Trophoblast cell (in vitro differentiated cells and primary cell): ENCODE measurements around the gene RELA.

Experiments used
- DNase-seq, 2 donors: peaks; one replicate each; pipeline ENCODE4 v3.0.0-alpha.2; 2016
- H2AFZ ChIP-seq: 2 replicates; pipeline ENCODE4 v1.6.1; 2013; ENCODE audit warnings: low read length, moderate library complexity, mild to moderate bottlenecking; ENCODE audit not compliant: insufficient read depth, poor library complexity
- H2AK5ac ChIP-seq: 2 replicates; pipeline ENCODE4 v1.6.1; 2013; ENCODE audit warnings: mild to moderate bottlenecking, low read length
- H2BK120ac ChIP-seq: 2 replicates; pipeline ENCODE4 v1.6.1; 2013; ENCODE audit warnings: low read length, mild to moderate bottlenecking, moderate library complexity; ENCODE audit not compliant: insufficient read depth, poor library complexity
- H2BK12ac ChIP-seq: 2 replicates; pipeline ENCODE4 v1.6.1; 2013; ENCODE audit warnings: mild to moderate bottlenecking, low read length, moderate library complexity
- H2BK5ac ChIP-seq: 2 replicates; pipeline ENCODE4 v1.6.1; 2013; ENCODE audit warnings: low read length, low read depth, moderate library complexity, mild to moderate bottlenecking; ENCODE audit not compliant: poor library complexity
- H3K14ac ChIP-seq: 2 replicates; pipeline ENCODE4 v1.6.1; 2013; ENCODE audit warnings: mild to moderate bottlenecking, low read length
- H3K18ac ChIP-seq: 2 replicates; pipeline ENCODE4 v1.6.1; 2013; ENCODE audit warnings: mild to moderate bottlenecking, low read length
- H3K23ac ChIP-seq: 2 replicates; pipeline ENCODE4 v1.6.1; 2013; ENCODE audit warnings: low read length
- H3K27ac ChIP-seq: 2 replicates; pipeline ENCODE4 v1.5.1; 2013; ENCODE audit warnings: low read depth, mild to moderate bottlenecking, inconsistent platforms, low read length, moderate library complexity
- H3K27me3 ChIP-seq: 2 replicates; pipeline ENCODE4 v1.6.1; 2013; ENCODE audit warnings: inconsistent platforms, mild to moderate bottlenecking, low read length, moderate library complexity; ENCODE audit not compliant: insufficient read depth
- H3K36me3 ChIP-seq, 2 experiments: 1 replicate in 1 of 2; 2 replicates in 1 of 2; pipeline ENCODE4 v1.6.1; 2013; ENCODE audit warnings: low read length in 2 of 2, mild to moderate bottlenecking in 2 of 2, moderate library complexity in 1 of 2; ENCODE audit not compliant: insufficient read depth in 2 of 2, control insufficient read depth in 1 of 2
- H3K4ac ChIP-seq: 2 replicates; pipeline ENCODE4 v1.6.1; 2013; ENCODE audit warnings: low read depth, mild to moderate bottlenecking, low read length, moderate library complexity
- H3K4me1 ChIP-seq, 2 experiments: 1 replicate in 1 of 2; 2 replicates in 1 of 2; pipeline ENCODE4 v1.6.1; 2013; ENCODE audit warnings: low read length in 2 of 2, mild to moderate bottlenecking in 2 of 2, moderate library complexity in 1 of 2; ENCODE audit not compliant: insufficient read depth in 2 of 2, control insufficient read depth in 1 of 2
- H3K4me2 ChIP-seq: 2 replicates; pipeline ENCODE4 v1.6.1; 2013; ENCODE audit warnings: inconsistent platforms, mild to moderate bottlenecking, low read length, moderate library complexity
- H3K4me3 ChIP-seq: 2 replicates; pipeline ENCODE4 v1.5.1; 2013; ENCODE audit warnings: mild to moderate bottlenecking, low read depth, low read length, inconsistent platforms
- H3K79me1 ChIP-seq: one replicate; pipeline ENCODE4 v1.6.1; 2013; ENCODE audit warnings: low read length
- H3K79me2 ChIP-seq: 2 replicates; pipeline ENCODE4 v1.6.1; 2013; ENCODE audit warnings: low read length, mild to moderate bottlenecking; ENCODE audit not compliant: control insufficient read depth, insufficient read depth, poor library complexity
- H3K9ac ChIP-seq: 2 replicates; pipeline ENCODE4 v1.6.1; 2013; ENCODE audit warnings: mild to moderate bottlenecking, low read length
- H3K9me3 ChIP-seq: 2 replicates; pipeline ENCODE4 v1.6.1; 2013; ENCODE audit warnings: low read depth, mild to moderate bottlenecking, control low read depth, inconsistent platforms, low read length; ENCODE audit not compliant: insufficient read depth
- H4K12ac ChIP-seq: 2 replicates; pipeline ENCODE4 v1.6.1; 2013; ENCODE audit warnings: low read depth, mild to moderate bottlenecking, low read length, moderate library complexity
- H4K8ac ChIP-seq: 2 replicates; pipeline ENCODE4 v1.6.1; 2013; ENCODE audit warnings: low read depth, mild to moderate bottlenecking, low read length, moderate library complexity
- H4K91ac ChIP-seq: one replicate; pipeline ENCODE4 v1.6.1; 2013; ENCODE audit warnings: low read depth, mild to moderate bottlenecking, low read length, moderate library complexity
- WGBS: extraction: QIAGEN DNeasy Blood & Tissue Kit; methylation state at CpG from one replicate; pipeline ENCODE4 v1.1.7; 2013; ENCODE audit warnings: missing lambda C conversion rate; ENCODE audit not compliant: insufficient read length, insufficient coverage; ENCODE audit errors: extremely low coverage; 5-methylcytosine and 5-hydroxymethylcytosine counted together

The RELA gene

GRCh38 chr11:65623852-65624616 lies 38.7 kb downstream of the RELA start:
- Histone ChIP-seq H4K91ac (no peak overlapping the region), H3K79me1 (no peaks in the 10 kb centered on the region), H3K79me2 (no peaks in the 10 kb centered on the region), H2AK5ac (no peak overlapping the region), H3K4me2 (no peak overlapping the region), H2BK5ac (no peak overlapping the region), H2AFZ (no peak overlapping the region), H3K27ac (no peak overlapping the region), H2BK12ac (no peak overlapping the region), H2BK120ac (no peak overlapping the region), H3K4me3 (no peak overlapping the region), H4K12ac (no peak overlapping the region), H3K9ac (no peak overlapping the region), H3K23ac (no peak overlapping the region), H4K8ac (no peak overlapping the region), H3K18ac (no peak overlapping the region), H3K4me1 (no peaks in the 10 kb centered on the region), H3K27me3 (no peaks in the 10 kb centered on the region), H3K14ac (no peak overlapping the region), H3K4ac (no peak overlapping the region), H3K36me3 (peaks cover 94 to 95% of the 10 kb centered on the region in 2 experiments), H3K9me3 (peaks cover 2% of the 10 kb centered on the region)
- WGBS, result no CpG with 5 or more reads among the region's 25 CpGs
- DNase-seq, result no peak

GRCh38 chr11:65623177-65623576 lies 39.5 kb downstream of the RELA start:
- Histone ChIP-seq H3K79me1 (no peaks in the 10 kb centered on the region), H2BK5ac (no peak overlapping the region), H3K27me3 (no peaks in the 10 kb centered on the region), H3K14ac (no peak overlapping the region), H3K4ac (no peak overlapping the region), H4K8ac (no peak overlapping the region), H2BK12ac (no peak overlapping the region), H2AK5ac (no peak overlapping the region), H3K79me2 (no peaks in the 10 kb centered on the region), H3K4me2 (no peak overlapping the region), H3K4me3 (no peak overlapping the region), H3K18ac (no peak overlapping the region), H3K36me3 (peaks cover 94 to 95% of the 10 kb centered on the region in 2 experiments), H3K9me3 (no peaks in the 10 kb centered on the region), H4K12ac (no peak overlapping the region), H3K4me1 (no peaks in the 10 kb centered on the region), H2BK120ac (no peak overlapping the region), H4K91ac (no peak overlapping the region), H3K23ac (no peak overlapping the region), H2AFZ (no peak overlapping the region), H3K9ac (no peak overlapping the region), H3K27ac (no peak overlapping the region)
- WGBS, result no CpG with 5 or more reads among the region's 14 CpGs
- no peak for DNase-seq

- Histone ChIP-seq H2BK5ac (no peak overlapping the region), H3K23ac (no peak overlapping the region), H3K4me3 (no peak overlapping the region), H2AFZ (no peak overlapping the region), H4K12ac (no peak overlapping the region), H3K36me3 (peaks cover 93 to 94% of the 10 kb centered on the region in 2 experiments), H3K79me2 (peaks cover 2% of the 10 kb centered on the region), H3K4ac (no peak overlapping the region), H2BK12ac (no peak overlapping the region), H3K4me2 (no peak overlapping the region), H3K79me1 (no peaks in the 10 kb centered on the region), H3K27me3 (no peaks in the 10 kb centered on the region), H3K9me3 (no peaks in the 10 kb centered on the region), H2AK5ac (no peak overlapping the region), H3K27ac (no peak overlapping the region), H3K18ac (no peak overlapping the region), H3K4me1 (no peaks in the 10 kb centered on the region), H2BK120ac (no peak overlapping the region), H3K9ac (no peak overlapping the region), H4K8ac (no peak overlapping the region), H3K14ac (no peak overlapping the region), H4K91ac (no peak overlapping the region)
- no peak for DNase-seq
- no CpG with 5 or more reads among the region's 16 CpGs for WGBS
Measured at GRCh38 chr11:65622011-65622410, 40.7 kb downstream of the RELA start.

GRCh38 chr11:65621460-65621859 lies 41.3 kb downstream of the RELA start:
- Histone ChIP-seq H3K79me1 (no peaks in the 10 kb centered on the region), H2BK5ac (no peak overlapping the region), H3K9ac (no peak overlapping the region), H3K9me3 (no peaks in the 10 kb centered on the region), H3K27ac (no peak overlapping the region), H3K23ac (no peak overlapping the region), H3K4ac (no peak overlapping the region), H3K4me2 (no peak overlapping the region), H2AK5ac (no peak overlapping the region), H2BK12ac (no peak overlapping the region), H2BK120ac (no peak overlapping the region), H4K8ac (no peak overlapping the region), H3K79me2 (peaks cover 6% of the 10 kb centered on the region), H4K91ac (no peak overlapping the region), H2AFZ (no peak overlapping the region), H4K12ac (no peak overlapping the region), H3K14ac (no peak overlapping the region), H3K4me1 (peaks cover 4 to 5% of the 10 kb centered on the region in 2 experiments), H3K36me3 (peaks cover 87 to 89% of the 10 kb centered on the region in 2 experiments), H3K27me3 (no peaks in the 10 kb centered on the region), H3K4me3 (no peak overlapping the region), H3K18ac (no peak overlapping the region)
- no CpG with 5 or more reads among the region's 14 CpGs for WGBS
- no peak for DNase-seq
